GM19239 (cell line): Measurements from ENCODE around the gene DPH2.

Experiments used
- DNase-seq: peaks from one replicate; pipeline ENCODE4 v3.0.0; 2011; ENCODE audit warnings: low spot score; ENCODE audit not compliant: insufficient read length
- FAIRE-seq: peaks from 2 replicates; lab custom pipeline; 2011; peaks lifted over from hg19 to GRCh38; lab: Jason Lieb, UNC

Gene DPH2

DNA sequence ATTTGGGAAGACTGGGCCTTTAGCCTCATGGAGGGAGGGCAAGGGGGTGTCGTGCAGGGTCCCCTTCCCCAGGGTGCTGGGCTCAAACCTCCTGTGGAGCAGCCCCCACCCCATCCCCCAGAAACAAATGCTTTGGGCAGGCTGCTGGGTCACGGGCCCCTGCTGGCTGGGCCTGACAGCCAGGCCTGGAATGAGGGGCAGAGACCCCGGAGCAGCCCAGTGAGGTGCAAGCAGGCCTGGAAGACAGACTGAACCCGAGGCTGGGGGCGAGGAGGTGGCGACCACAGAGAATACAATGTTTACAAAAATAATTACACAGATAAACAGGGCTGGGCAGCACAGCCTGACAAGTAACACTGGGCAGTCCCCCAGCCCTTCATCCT, 26.9 kb downstream of the DPH2 start:
- FAIRE-seq = no peak
- no peak for DNase-seq

GRCh38 chr1:43997295-43997999, 27.6 kb downstream of the DPH2 start:
- FAIRE-seq (no peak), DNase-seq (no peak)

GRCh38 chr1:43998000-43998378, 28.2 kb downstream of the DPH2 start:
- no peak for FAIRE-seq
- DNase-seq = no peak

GRCh38 chr1:43999455-43999854, 29.6 kb downstream of the DPH2 start:
- DNase-seq = no peak
- no peak for FAIRE-seq

- FAIRE-seq = no peak
- DNase-seq = no peak
These were observed 30.4 kb downstream of the DPH2 start for GRCh38 chr1:44000122-44000665.

GRCh38 chr1:44002165-44002564, 32.4 kb downstream of the DPH2 start:
- no peak for DNase-seq
- no peak for FAIRE-seq

DNA sequence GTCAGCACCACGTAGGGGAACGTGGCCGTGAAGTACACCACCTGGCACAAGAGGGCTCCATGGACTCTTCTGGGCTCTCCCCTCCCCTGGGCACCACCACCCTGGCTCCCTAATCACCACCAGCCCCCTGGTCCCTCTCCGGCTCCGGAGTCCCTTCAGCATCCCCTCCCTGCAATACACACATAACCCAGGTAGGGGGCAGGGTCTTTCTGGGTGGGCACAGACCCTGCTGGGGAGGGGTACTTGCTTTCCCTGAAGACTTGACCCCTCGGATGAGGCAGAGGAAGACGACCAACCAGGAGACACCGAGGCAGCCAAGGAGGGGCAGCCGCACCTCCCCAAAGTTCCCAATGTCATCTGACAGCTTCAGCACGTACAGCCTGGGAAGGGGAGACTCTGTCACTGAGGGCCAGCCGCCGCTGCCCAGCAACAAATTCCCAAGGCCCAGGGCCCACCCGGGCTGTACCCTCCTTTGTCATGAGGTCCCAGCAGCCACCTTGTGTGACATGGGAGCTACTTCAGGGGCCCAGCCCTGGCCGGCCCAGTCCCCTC, 32.9 kb downstream of the DPH2 start:
- DNase-seq (no peak), FAIRE-seq (no peak)

DNA sequence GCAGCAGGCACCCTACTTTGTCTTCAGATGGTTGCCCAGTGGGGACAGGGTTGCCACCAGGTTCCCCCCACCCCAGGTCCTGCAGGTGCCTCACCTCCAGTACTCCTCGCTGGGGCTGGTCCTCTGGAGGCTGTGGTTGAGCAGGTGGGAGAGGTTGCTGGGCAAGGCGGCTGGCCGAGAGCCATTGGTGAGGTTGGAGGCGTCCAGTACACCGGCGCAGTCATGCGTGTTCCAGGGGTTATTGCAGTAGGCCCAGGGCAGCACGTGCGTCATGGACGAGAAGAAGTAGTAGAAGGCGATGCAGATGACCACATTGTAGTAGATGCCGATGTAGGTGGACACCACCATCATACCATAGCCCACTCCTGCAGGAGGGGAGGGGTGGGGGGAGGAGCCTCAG, 38.4 kb downstream of the DPH2 start:
- FAIRE-seq (no peak), DNase-seq (no peak)

- FAIRE-seq (no peak), DNase-seq (no peak)
These were observed 41.2 kb downstream of the DPH2 start for GRCh38 chr1:44010935-44011471.

DNA sequence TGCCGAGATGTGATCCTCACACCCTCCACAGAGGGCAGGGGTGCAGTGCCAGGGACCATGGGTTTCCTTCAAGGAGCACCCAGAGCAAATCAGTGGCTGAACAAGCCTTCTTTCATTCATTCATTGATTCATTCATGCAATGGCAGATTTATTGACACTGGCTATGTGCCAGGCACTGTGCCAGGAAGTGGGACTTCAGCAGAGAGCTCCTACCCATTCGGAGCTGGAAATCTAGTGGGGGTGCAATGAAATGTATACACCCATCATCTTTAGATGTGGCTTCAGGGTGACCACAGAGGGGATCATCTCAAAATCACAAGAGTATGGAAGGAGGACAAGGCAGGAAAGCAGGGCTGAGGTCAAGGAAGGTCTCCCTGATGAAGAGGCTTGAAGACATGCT, 42.6 kb downstream of the DPH2 start:
- no peak for DNase-seq

GRCh38 chr1:44012941-44013609, 43.3 kb downstream of the DPH2 start:
- FAIRE-seq (no peak), DNase-seq (no peak)

More for the DNA sequence above, 42.6 kb downstream of the DPH2 start:
- no peak for FAIRE-seq

DNA sequence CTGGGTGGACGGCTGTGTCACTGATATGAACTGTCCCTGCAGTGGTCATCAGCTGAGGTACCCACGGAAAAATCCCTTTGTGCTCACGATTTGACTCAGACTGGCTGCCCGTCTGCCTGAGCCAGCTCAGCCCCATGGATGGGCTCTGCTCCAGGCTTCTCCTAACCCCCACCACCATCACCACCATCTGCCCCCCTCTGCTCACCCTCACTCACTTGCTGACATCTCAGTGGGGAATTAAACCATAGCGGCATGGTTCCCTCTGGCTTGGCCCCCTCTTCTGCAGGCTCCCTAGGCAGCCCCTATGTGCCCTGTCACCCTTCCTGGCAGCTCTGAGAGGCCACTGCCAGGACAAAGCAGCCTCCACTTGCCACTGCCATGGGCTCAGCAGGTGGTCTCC, 44.1 kb downstream of the DPH2 start:
- DNase-seq (no peak), FAIRE-seq (no peak)

DNA sequence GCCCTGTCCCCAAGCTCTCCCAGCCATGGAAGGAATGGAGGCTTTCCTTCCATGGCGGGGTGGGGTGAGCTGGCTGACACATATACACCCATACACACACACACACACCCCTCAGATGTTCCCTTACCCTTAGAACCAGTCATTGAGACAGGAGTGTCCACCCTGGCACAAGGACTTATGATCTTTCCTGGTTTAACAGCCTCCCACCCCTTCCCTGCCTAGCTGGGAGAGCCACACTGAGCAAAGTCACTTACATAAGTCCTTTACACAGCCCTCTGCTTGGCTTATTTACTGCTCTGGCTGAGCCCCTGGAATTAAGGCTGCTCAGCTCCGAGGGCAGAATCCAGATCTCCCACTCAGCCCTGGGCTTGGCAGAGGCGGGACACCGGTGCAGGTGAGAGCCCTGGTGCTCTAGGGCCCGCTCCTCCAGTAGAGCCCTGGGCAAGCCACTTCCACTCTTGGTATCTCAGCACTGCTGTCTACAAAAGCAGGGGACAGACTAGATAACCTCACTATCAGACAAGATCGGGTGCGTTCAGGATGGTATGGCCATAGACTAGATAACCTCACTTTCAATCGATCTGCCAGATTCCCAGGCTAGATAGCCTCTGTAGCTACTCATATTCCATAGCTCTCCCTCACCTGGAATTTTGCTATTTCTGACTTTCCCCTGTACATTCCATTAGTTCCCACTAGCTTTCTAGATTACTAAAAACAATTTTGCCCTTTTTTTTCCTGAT, 44.7 kb downstream of the DPH2 start:
- DNase-seq = no peak
- no peak for FAIRE-seq

GRCh38 chr1:44015206-44015605, 45.4 kb downstream of the DPH2 start:
- FAIRE-seq (no peak), DNase-seq (no peak)

- no peak for FAIRE-seq
- DNase-seq = no peak
These were observed 46.5 kb downstream of the DPH2 start for GRCh38 chr1:44016041-44016889.

DNA sequence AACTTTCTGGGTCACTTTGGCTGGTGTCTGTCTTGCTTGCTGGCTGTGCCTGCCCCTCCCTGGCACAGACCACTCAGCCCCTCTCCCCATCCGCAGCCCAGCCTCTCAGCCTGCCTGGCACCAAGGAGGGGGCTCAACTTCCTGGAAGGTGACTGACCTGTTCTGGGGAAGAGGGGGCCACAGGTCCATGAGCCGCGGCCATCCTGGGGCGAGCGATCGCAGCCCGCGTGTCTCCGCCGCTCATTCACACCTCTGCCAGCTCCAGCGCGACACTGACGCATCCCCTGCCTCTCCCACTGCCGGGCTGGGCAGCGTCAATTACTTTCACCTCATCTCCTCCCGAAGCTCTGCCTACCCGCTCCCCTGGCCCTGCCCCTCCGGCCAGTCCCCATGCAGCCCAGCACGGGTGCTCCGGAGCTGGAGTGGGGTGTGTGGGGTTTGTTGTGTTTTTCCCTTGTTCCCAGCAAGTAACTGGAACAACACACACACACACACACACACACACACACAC, 47.1 kb downstream of the DPH2 start:
- no peak for FAIRE-seq
- no peak for DNase-seq

DNA sequence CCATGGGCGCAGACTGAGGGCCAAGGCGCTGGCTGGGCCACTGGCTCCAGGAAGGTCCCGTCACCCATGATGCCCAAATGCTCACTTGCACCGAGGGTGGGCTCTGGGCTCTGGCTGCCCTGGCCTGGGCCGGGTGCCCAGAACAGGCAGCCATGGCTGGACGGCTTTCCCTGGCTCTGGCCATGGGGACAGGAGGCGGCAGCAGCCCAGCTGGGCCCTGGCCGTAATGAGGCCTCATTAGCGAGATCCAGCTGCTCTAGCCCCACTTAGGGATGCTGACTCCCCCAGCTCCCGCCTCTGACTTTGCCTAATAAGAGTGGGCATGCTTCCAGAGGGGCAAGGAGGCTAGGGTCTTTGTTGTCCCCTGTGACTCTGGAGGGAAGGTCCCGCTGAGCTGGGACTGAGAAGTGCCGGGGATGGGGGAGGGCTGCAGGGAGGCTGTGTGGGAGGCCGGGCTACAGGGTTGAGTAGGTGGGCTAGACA, 49.7 kb downstream of the DPH2 start:
- DNase-seq = no peak
- no peak for FAIRE-seq

DNA sequence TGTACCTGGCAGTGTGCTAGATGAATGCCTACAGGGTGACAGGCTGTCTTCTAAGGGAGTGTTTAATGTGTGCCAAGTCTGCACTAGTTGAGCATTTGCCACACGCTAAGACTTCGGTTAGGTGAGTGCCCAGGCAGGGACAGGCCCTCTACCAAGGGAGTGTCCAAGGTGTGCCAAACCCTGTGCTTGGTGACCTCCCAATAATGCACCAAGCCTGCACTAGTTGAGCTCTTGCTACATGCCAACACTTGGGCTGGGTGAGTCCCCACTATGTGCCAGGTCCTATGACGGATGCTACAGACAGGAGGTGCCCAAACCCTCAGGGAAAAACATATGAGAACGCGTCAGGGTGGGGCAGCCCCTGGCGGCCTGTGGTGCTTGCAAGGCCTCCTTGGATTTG, 50.7 kb downstream of the DPH2 start:
- DNase-seq (no peak), FAIRE-seq (no peak)

- no peak for DNase-seq
- no peak for FAIRE-seq
These were observed 51.3 kb downstream of the DPH2 start for GRCh38 chr1:44021156-44021555.
